HEK293T (cell line): ENCODE results near the gene MTARC2.

Experiments
- CTCF ChIA-PET: fragments of 350-600 bp; formaldehyde crosslinking; extraction: SDS; loops from one replicate; lab custom pipeline; 2021; ENCODE audit warnings: antibody characterized with exemption, inconsistent platforms; lab: Yijun Ruan, JAX
- POLR2A ChIA-PET: fragments of 350-600 bp; formaldehyde crosslinking; extraction: SDS; loops from one replicate; lab custom pipeline; 2020; ENCODE audit warnings: antibody characterized with exemption, inconsistent platforms; lab: Yijun Ruan, JAX
- DNase-seq: peaks from one replicate; pipeline ENCODE4 v3.0.0; 2012; ENCODE audit warnings: mixed read lengths; ENCODE audit errors: extremely low spot score
- ARNT ChIP-seq: fragments of 450-650 bp; IDR thresholded peaks from 2 replicates; pipeline ENCODE4 v1.6.1; 2017; ENCODE audit warnings: mild to moderate bottlenecking
- BHLHE40 ChIP-seq: fragments of 450-650 bp; IDR thresholded peaks from 2 replicates; pipeline ENCODE4 v1.6.1; 2016; ENCODE audit warnings: mild to moderate bottlenecking, moderate library complexity, borderline replicate concordance
- CTBP1 ChIP-seq: fragments of 450-650 bp; IDR thresholded peaks from 2 replicates; pipeline ENCODE4 v1.6.1; 2016; ENCODE audit warnings: borderline replicate concordance
- ELF4 ChIP-seq: fragments of 450-650 bp; IDR thresholded peaks from 2 replicates; pipeline ENCODE4 v1.6.1; 2017; ENCODE audit warnings: antibody characterized with exemption
- FOXA1 ChIP-seq: fragments of 450-650 bp; IDR thresholded peaks from 2 replicates; pipeline ENCODE4 v1.6.1; 2016; ENCODE audit warnings: mild to moderate bottlenecking
- FOXK2 ChIP-seq: fragments of 450-650 bp; IDR thresholded peaks from 2 replicates; pipeline ENCODE4 v1.6.1; 2016; ENCODE audit warnings: mild to moderate bottlenecking
- FOXM1 ChIP-seq: fragments of 450-650 bp; IDR thresholded peaks from 2 replicates; pipeline ENCODE4 v1.6.1; 2017; ENCODE audit warnings: mild to moderate bottlenecking, borderline replicate concordance
- HDGF ChIP-seq: fragments of 450-650 bp; IDR thresholded peaks from 2 replicates; pipeline ENCODE4 v1.6.1; 2017; ENCODE audit warnings: antibody characterized with exemption, borderline replicate concordance
- L3MBTL2 ChIP-seq: fragments of 450-650 bp; conservative IDR thresholded peaks from 2 replicates; pipeline ENCODE4 v1.6.1; 2016; ENCODE audit warnings: mild to moderate bottlenecking
- LEF1 ChIP-seq: fragments of 450-650 bp; IDR thresholded peaks from 2 replicates; pipeline ENCODE4 v1.6.1; 2017; ENCODE audit warnings: mild to moderate bottlenecking, borderline replicate concordance
- NFRKB ChIP-seq: fragments of 450-650 bp; IDR thresholded peaks from 2 replicates; pipeline ENCODE4 v1.6.1; 2016; ENCODE audit warnings: mild to moderate bottlenecking, moderate library complexity
- SP1 ChIP-seq: fragments of 450-650 bp; IDR thresholded peaks from 2 replicates; pipeline ENCODE4 v1.6.1; 2017
- SUZ12 ChIP-seq: fragments of 450-650 bp; IDR thresholded peaks from 2 replicates; pipeline ENCODE4 v1.6.1; 2016; ENCODE audit warnings: mild to moderate bottlenecking
- TARDBP ChIP-seq: fragments of 450-650 bp; IDR thresholded peaks from 2 replicates; pipeline ENCODE4 v1.6.1; 2016
- ZNF384 ChIP-seq: fragments of 450-650 bp; IDR thresholded peaks from 2 replicates; pipeline ENCODE4 v1.6.1; 2016
- TF ChIP-seq, protein P1 (sequence below): fragments of 450-650 bp; IDR thresholded peaks from 2 replicates; pipeline ENCODE4 v1.6.1; 2016

MTARC2 gene

GRCh38 chr1:220748089-220748934 is at the start of gene MTARC2:
Gene MTARC2 (plus strand): TSS chr1:220748322. CDS start chr1:220748532, 210 bp downstream.
- ChIA-PET CTCF (interaction anchor here (1.2 to 4.0 kb wide), 2 partner anchors 15 to 27 kb away, joined by 3 to 21 read pairs; no protein-coding TSS in a partner anchor), POLR2A (interaction anchor here (0.6 to 2.8 kb wide), 19 partner anchors 8 to 479 kb away, joined by 3 to 22 read pairs (median 4); partner anchors contain the start of gene MTARC1)
- TF ChIP-seq BHLHE40 (no peak), SP1 (no peak), TARDBP (no peak), ZNF384 (no peak), ELF4 (no peak), L3MBTL2 (peak; percentile 55), CTBP1 (no peak), HDGF (0 out of 2 replicates have a peak, but pooled peaks have one; percentile 45), ARNT (no peak), SUZ12 (no peak)
- TF ChIP-seq, protein P1, sequence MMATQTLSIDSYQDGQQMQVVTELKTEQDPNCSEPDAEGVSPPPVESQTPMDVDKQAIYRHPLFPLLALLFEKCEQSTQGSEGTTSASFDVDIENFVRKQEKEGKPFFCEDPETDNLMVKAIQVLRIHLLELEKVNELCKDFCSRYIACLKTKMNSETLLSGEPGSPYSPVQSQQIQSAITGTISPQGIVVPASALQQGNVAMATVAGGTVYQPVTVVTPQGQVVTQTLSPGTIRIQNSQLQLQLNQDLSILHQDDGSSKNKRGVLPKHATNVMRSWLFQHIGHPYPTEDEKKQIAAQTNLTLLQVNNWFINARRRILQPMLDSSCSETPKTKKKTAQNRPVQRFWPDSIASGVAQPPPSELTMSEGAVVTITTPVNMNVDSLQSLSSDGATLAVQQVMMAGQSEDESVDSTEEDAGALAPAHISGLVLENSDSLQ: no peak
- DNase-seq: peak; percentile 62

GRCh38 chr1:220698607-220699016 is 49.5 kb upstream of the MTARC2 start:
- ChIA-PET CTCF (interaction anchor here (1.7 kb wide), 1 partner anchor 35 kb away, joined by 8 read pairs; no protein-coding TSS in a partner anchor), POLR2A (no interaction called here)
- DNase-seq: no peak
- TF ChIP-seq HDGF (no peak), CTBP1 (no peak), FOXK2 (no peak), FOXA1 (no peak), TARDBP (no peak), L3MBTL2 (no peak), SP1 (no peak)

GRCh38 chr1:220699044-220699443 is 49.1 kb upstream of the MTARC2 start:
- TF ChIP-seq CTBP1: no peak
- no peak for TF ChIP-seq TARDBP
- no peak for TF ChIP-seq BHLHE40
- TF ChIP-seq SUZ12: no peak
- TF ChIP-seq SP1: no peak
- no peak for TF ChIP-seq ZNF384
- TF ChIP-seq ELF4: no peak
- TF ChIP-seq, protein P1: no peak
- no peak for TF ChIP-seq LEF1
- no peak for TF ChIP-seq FOXK2
- no peak for TF ChIP-seq FOXM1
- CTCF ChIA-PET: no interaction called here
- POLR2A ChIA-PET: no interaction called here
- DNase-seq: no peak

- ChIA-PET POLR2A (no interaction called here), CTCF (interaction anchor here (0.8 kb wide), 1 partner anchor 9 kb away, joined by 4 read pairs; no protein-coding TSS in a partner anchor)
- no peak for DNase-seq
- no peak for TF ChIP-seq FOXK2
- TF ChIP-seq, protein P1: no peak
- no peak for TF ChIP-seq CTBP1
- no peak for TF ChIP-seq NFRKB
- no peak for TF ChIP-seq TARDBP
- no peak for TF ChIP-seq ZNF384
- no peak for TF ChIP-seq BHLHE40
Measured at GRCh38 chr1:220700556-220701179, 47.5 kb upstream of the MTARC2 start.

GRCh38 chr1:220701974-220702373 is 46.1 kb upstream of the MTARC2 start:
- DNase-seq: no peak
- TF ChIP-seq ZNF384 (no peak), FOXM1 (no peak), FOXA1 (no peak), FOXK2 (no peak)
- TF ChIP-seq, protein P1: no peak
- ChIA-PET CTCF (interaction anchor here (0.6 kb wide), 1 partner anchor 324 kb away, joined by 3 read pairs; no protein-coding TSS in a partner anchor), POLR2A (no interaction called here)
